ENCODE results near the gene GNG2. TPM values are rescaled to one million over a fixed set of nuclear protein-coding genes. Genes with fewer than 3 reads are reported as not detected.

The GNG2 gene
- total and polyA plus RNA-seq, 2 donors from 2014 or later = 4.0 to 35.6 TPM

- no peak for DNase-seq
- H3K27ac ChIP-seq (ENCODE audit: low read depth in 2 of 2, low read length in 2 of 2) = no peak overlapping the region
- H3K9ac ChIP-seq (ENCODE audit: low read length in 3 of 3) = no peak overlapping the region
- H3K4me1 ChIP-seq (ENCODE audit: control insufficient read depth in 2 of 3, insufficient read depth in 2 of 3, low read depth in 1 of 3, low read length in 3 of 3) = no peaks in the 10 kb centered on the region
- intact Hi-C loops (cut with DNase I) = no loop called here
- no peak for TF ChIP-seq CTCF (IDR thresholded peaks at IDR 0.05; ENCODE audit: borderline replicate concordance, extremely low read depth, insufficient read depth)
- H3K27me3 ChIP-seq (ENCODE audit: control insufficient read depth, insufficient read depth, low read length) = no peaks in the 10 kb centered on the region
- no peak overlapping the region for H3K4me3 ChIP-seq (ENCODE audit: low read length in 3 of 3)
- H3K9me3 ChIP-seq (ENCODE audit: control insufficient read depth in 2 of 3, insufficient read depth in 1 of 3, low read length in 3 of 3) = no peaks in the 10 kb centered on the region
- no peaks in the 10 kb centered on the region for H3K36me3 ChIP-seq (ENCODE audit: control insufficient read depth in 2 of 3, insufficient read depth in 3 of 3, low read length in 3 of 3)
- FAIRE-seq = no peak
These were observed 5.7 kb downstream of the GNG2 start for GRCh38 chr14:51865953-51866747.

GRCh38 chr14:51867741-51868140 is 7.3 kb downstream of the GNG2 start:
- no peak for TF ChIP-seq CTCF (IDR thresholded peaks at IDR 0.05; ENCODE audit: borderline replicate concordance, extremely low read depth, insufficient read depth)
- FAIRE-seq = no peak

GRCh38 chr14:51868405-51868804 is 8.0 kb downstream of the GNG2 start:
- Histone ChIP-seq H3K27me3 (ENCODE audit: control insufficient read depth, insufficient read depth, low read length) (no peaks in the 10 kb centered on the region), H3K9ac (ENCODE audit: low read length in 3 of 3) (no peak overlapping the region), H3K36me3 (ENCODE audit: control insufficient read depth in 2 of 3, insufficient read depth in 3 of 3, low read length in 3 of 3) (no peaks in the 10 kb centered on the region), H3K4me1 (ENCODE audit: control insufficient read depth in 2 of 3, insufficient read depth in 2 of 3, low read depth in 1 of 3, low read length in 3 of 3) (no peaks in the 10 kb centered on the region), H3K27ac (ENCODE audit: low read depth in 2 of 2, low read length in 2 of 2) (no peak overlapping the region), H3K4me3 (ENCODE audit: low read length in 3 of 3) (no peak overlapping the region), H3K9me3 (ENCODE audit: control insufficient read depth in 2 of 3, insufficient read depth in 1 of 3, low read length in 3 of 3) (no peaks in the 10 kb centered on the region)
- FAIRE-seq (no peak), DNase-seq (no peak)
- no peak for TF ChIP-seq CTCF (IDR thresholded peaks at IDR 0.05; ENCODE audit: borderline replicate concordance, extremely low read depth, insufficient read depth)
- intact Hi-C loops (cut with DNase I) = no loop called here

More at GRCh38 chr14:51867741-51868140, 7.3 kb downstream of the GNG2 start:
- Histone ChIP-seq H3K27me3 (ENCODE audit: control insufficient read depth, insufficient read depth, low read length) (no peaks in the 10 kb centered on the region), H3K27ac (ENCODE audit: low read depth in 2 of 2, low read length in 2 of 2) (no peak overlapping the region), H3K4me1 (ENCODE audit: control insufficient read depth in 2 of 3, insufficient read depth in 2 of 3, low read depth in 1 of 3, low read length in 3 of 3) (no peaks in the 10 kb centered on the region), H3K36me3 (ENCODE audit: control insufficient read depth in 2 of 3, insufficient read depth in 3 of 3, low read length in 3 of 3) (no peaks in the 10 kb centered on the region), H3K9me3 (ENCODE audit: control insufficient read depth in 2 of 3, insufficient read depth in 1 of 3, low read length in 3 of 3) (no peaks in the 10 kb centered on the region), H3K4me3 (ENCODE audit: low read length in 3 of 3) (no peak overlapping the region), H3K9ac (ENCODE audit: low read length in 3 of 3) (no peak overlapping the region)
- no peak for DNase-seq
- intact Hi-C loops (cut with DNase I) = no loop called here
